Transverse colon (tissue), 4 donors: ENCODE measurements around the gene KCNG3. TPM values are rescaled to one million over a fixed set of nuclear protein-coding genes. Genes with fewer than 3 reads are reported as not detected.

Experiments
- DNase-seq: peaks from one replicate; pipeline ENCODE4 v3.0.0-alpha.2; 2019
- H3K27ac ChIP-seq, 4 donors: fragments of 200-600 bp; sonication (generic); 2 replicates each; pipeline ENCODE4 v1.5.1; 2016 to 2018; ENCODE audit warnings: inconsistent platforms in 4 of 4
- H3K27me3 ChIP-seq: fragments of 200-600 bp; sonication (generic); 2 replicates; pipeline ENCODE4 v1.5.1; 2017; ENCODE audit warnings: inconsistent platforms
- H3K36me3 ChIP-seq, 4 donors: fragments of 200-600 bp; sonication (generic); 2 replicates each; pipeline ENCODE4 v1.5.1; 2017 to 2019; ENCODE audit warnings: inconsistent platforms in 4 of 4
- H3K4me1 ChIP-seq, 4 donors: fragments of 200-600 bp; sonication (generic); 2 replicates each; pipeline ENCODE4 v1.5.1; 2017 to 2020; ENCODE audit warnings: inconsistent platforms in 4 of 4
- H3K4me3 ChIP-seq, 4 donors: fragments of 200-600 bp; sonication (generic); 1 replicate in 1 of 4; 2 replicates in 3 of 4; pipeline versions ENCODE4 v1.5.1 to v1.6.1; 2017 to 2019; ENCODE audit warnings: inconsistent platforms in 4 of 4
- H3K9me3 ChIP-seq, 2 donors: fragments of 200-600 bp; sonication (generic); 2 replicates each; pipeline ENCODE4 v1.5.1; 2017 to 2019; ENCODE audit warnings: inconsistent platforms in 2 of 2
- CTCF ChIP-seq, 5 experiments: fragments of 200-600 bp in 3 of 5; fragments of 450-650 bp in 2 of 5; sonication (generic) in 3 of 5; IDR thresholded peaks; 1 replicate in 2 of 5; 2 replicates in 3 of 5; pipeline ENCODE4 v1.5.1; 2016 to 2017; ENCODE audit warnings: antibody characterized with exemption in 5 of 5, inconsistent platforms in 3 of 5, mild to moderate bottlenecking in 2 of 5, moderate library complexity in 1 of 5
- EP300 ChIP-seq: sonication (generic); formaldehyde crosslinking; IDR thresholded peaks from one replicate; pipeline ENCODE4 v1.6.1; 2017; ENCODE audit warnings: antibody characterized with exemption, low read depth
- POLR2A ChIP-seq: fragments of 450-650 bp; IDR thresholded peaks from one replicate; pipeline ENCODE4 v1.6.1; 2016; ENCODE audit warnings: antibody characterized with exemption, mild to moderate bottlenecking, moderate library complexity
- POLR2AphosphoS5 ChIP-seq, 3 donors: sonication (generic); formaldehyde crosslinking; IDR thresholded peaks; one replicate each; pipeline ENCODE4 v1.6.1; 2016; ENCODE audit warnings: antibody characterized with exemption in 3 of 3
- WGBS, 2 donors: methylation state at CpG; one replicate each; pipeline ENCODE4 v1.1.5; 2018; ENCODE audit warnings: low coverage in 1 of 2; 5-methylcytosine and 5-hydroxymethylcytosine counted together
- in situ Hi-C, 4 donors: fragments of 200-750 bp; cut with MboI; loops; one replicate each; pipeline versions ENCODE4 v1.15.0 to v1.15.1; 2017; ENCODE audit warnings: low sequenced_read_pairs in 3 of 4, low pct_ligation_motif_present in 1 of 4, low pct_unique_long_range_greater_than_20kb in 1 of 4
- intact Hi-C: fragments of 100-400 bp; cut with DNase I; formaldehyde crosslinking; loops from one replicate; pipeline ENCODE4 v1.15.1; 2023; ENCODE audit warnings: low total_unique reads
- total RNA-seq, 4 donors: library from RNA; depleted of rRNA; stranded (reverse); fragments of >200 nt; gene quantifications; one replicate each; pipeline ENCODE4 v1.1.0, GENCODE V29; 2016

KCNG3 gene
- total RNA-seq, 4 donors from 2014 or later = 11.3 to 25.4 (median 18.5) TPM

GRCh38 chr2:42436370-42436769 lies 57.4 kb downstream of the KCNG3 start:
- Histone ChIP-seq H3K4me1 (peaks cover 0 to 6% (median 2%) of the 10 kb centered on the region in 4 donors), H3K4me3 (no peak overlapping the region), H3K27me3 (no peaks in the 10 kb centered on the region), H3K36me3 (no peaks in the 10 kb centered on the region), H3K27ac (no peak overlapping the region), H3K9me3 (no peaks in the 10 kb centered on the region)
- WGBS, 2 donors = 67 to 73% methylated on average over 2 of the region's 2 CpGs
- no peak for DNase-seq
- in situ Hi-C loops (no loop called here), intact Hi-C loops (loop anchor here (5.0 kb wide), 1 partner anchor 1109 kb away; no protein-coding TSS in a partner anchor)
- TF ChIP-seq CTCF (IDR thresholded peaks at IDR 0.05) (no peak), POLR2A (no peak), EP300 (no peak), POLR2AphosphoS5 (IDR thresholded peaks at IDR 0.05) (no peak)

- no peak for DNase-seq
- Histone ChIP-seq H3K36me3 (no peaks in the 10 kb centered on the region), H3K4me1 (peaks cover 0 to 6% (median 2%) of the 10 kb centered on the region in 4 donors), H3K9me3 (no peaks in the 10 kb centered on the region), H3K27ac (no peak overlapping the region), H3K4me3 (no peak overlapping the region), H3K27me3 (no peaks in the 10 kb centered on the region)
- no peak for TF ChIP-seq EP300
- no peak for TF ChIP-seq CTCF (IDR thresholded peaks at IDR 0.05)
- TF ChIP-seq POLR2AphosphoS5 (IDR thresholded peaks at IDR 0.05) = no peak
- TF ChIP-seq POLR2A = no peak
- 36 to 54% methylated on average over 2 of the region's 2 CpGs for WGBS, 2 donors
- intact Hi-C loops (loop anchor here (5.0 kb wide), 1 partner anchor 1108 kb away; no protein-coding TSS in a partner anchor), in situ Hi-C loops (no loop called here)
Measured at GRCh38 chr2:42435628-42436027, 58.2 kb downstream of the KCNG3 start.

- Histone ChIP-seq H3K36me3 (no peaks in the 10 kb centered on the region), H3K27me3 (no peaks in the 10 kb centered on the region), H3K4me1 (no peaks in the 10 kb centered on the region), H3K4me3 (no peak overlapping the region), H3K9me3 (no peaks in the 10 kb centered on the region), H3K27ac (no peak overlapping the region)
- no peak for DNase-seq
- TF ChIP-seq CTCF (IDR thresholded peaks at IDR 0.05) (no peak), POLR2AphosphoS5 (IDR thresholded peaks at IDR 0.05) (no peak), POLR2A (no peak), EP300 (no peak)
- intact Hi-C loops = no loop called here
- in situ Hi-C loops = no loop called here
- whole genome bisulfite sequencing, 2 donors = 94 to 96% methylated on average over 3 to 4 of the region's 4 CpGs
Measured at GRCh38 chr2:42430188-42430587, 63.6 kb downstream of the KCNG3 start.

- H3K36me3 ChIP-seq = no peaks in the 10 kb centered on the region
- 86 to 92% methylated on average over 2 of the region's 2 CpGs for WGBS, 2 donors
- in situ Hi-C loops = no loop called here
- no peak overlapping the region for H3K4me3 ChIP-seq
- H3K4me1 ChIP-seq = no peaks in the 10 kb centered on the region
- no peak for TF ChIP-seq EP300
- TF ChIP-seq POLR2AphosphoS5 (IDR thresholded peaks at IDR 0.05) = no peak
- TF ChIP-seq POLR2A = no peak
- TF ChIP-seq CTCF (IDR thresholded peaks at IDR 0.05) = no peak
- H3K27me3 ChIP-seq = no peaks in the 10 kb centered on the region
- DNase-seq = no peak
- H3K9me3 ChIP-seq = no peaks in the 10 kb centered on the region
- intact Hi-C loops = no loop called here
- no peak overlapping the region for H3K27ac ChIP-seq
Measured at GRCh38 chr2:42429352-42429751, 64.4 kb downstream of the KCNG3 start.
